HG03457 (cell line): ENCODE measurements around the gene CTSC.
A peak's percentile ranks its signal among the peaks of the same experiment; 100 is the strongest.

Experiments used
- ATAC-seq: cut with Tn5 transposase; IDR thresholded peaks from one replicate; pipeline ENCODE4 v1.9.1; 2021; ENCODE audit warnings: moderate number of reproducible peaks; ENCODE audit not compliant: unreplicated experiment

The CTSC gene

DNA sequence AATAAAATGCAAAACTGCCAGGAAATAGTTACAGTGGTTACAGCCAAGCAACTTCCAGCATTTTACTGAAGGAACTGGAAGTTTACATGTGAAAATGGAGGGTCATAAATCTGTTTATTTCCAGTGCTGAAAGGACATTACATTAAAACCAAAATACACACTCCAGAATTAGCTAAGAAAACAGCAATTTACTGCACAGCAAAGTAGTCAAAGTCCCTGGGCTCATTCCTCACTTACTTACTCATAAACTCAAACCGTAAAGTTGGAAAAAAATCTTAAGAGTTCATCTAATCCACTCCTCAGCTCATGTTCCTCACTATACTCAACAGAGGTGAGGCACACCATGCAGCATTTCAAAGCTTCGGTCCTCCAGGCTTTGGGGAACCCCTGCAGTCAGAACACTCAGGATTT, 17.4 kb downstream of the CTSC start:
- no peak for ATAC-seq

DNA sequence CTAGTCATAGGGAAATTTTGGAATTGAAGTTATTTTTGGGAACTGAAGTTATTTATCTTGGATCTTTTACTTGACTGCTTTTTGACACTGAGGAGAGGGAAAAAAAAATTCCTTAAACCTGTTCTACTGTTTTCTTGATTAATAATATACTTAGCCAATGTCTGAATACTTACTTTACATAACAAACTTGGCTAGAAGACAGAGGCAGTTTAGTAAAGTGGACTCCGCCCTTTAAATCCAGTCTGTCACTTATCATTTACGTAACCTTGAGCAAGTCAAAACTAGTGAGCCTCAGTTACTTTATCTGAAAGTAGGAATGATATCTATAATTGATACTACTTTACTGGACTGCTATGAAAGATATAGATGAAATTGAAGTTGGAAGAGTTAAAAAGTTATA, 19.5 kb downstream of the CTSC start:
- ATAC-seq, result no peak

DNA sequence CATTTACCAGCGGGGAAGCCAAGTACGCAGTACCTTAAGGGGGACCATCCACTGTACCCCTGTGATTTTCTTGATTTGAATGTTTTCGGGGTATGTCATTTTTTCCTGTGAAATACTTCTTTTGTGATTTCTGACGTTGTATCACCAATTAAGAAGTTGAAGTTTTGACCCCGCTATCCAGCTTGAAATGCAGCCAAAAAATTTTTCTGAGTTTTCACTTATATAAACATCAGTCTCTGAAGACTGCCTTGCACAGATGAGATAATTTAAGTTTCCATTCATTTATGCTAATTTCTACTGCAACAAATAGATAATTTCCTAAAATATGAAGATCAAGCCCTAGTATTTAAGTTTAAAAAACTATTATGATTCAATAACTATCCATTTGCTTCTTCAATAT, 20.0 kb downstream of the CTSC start:
- no peak for ATAC-seq

DNA sequence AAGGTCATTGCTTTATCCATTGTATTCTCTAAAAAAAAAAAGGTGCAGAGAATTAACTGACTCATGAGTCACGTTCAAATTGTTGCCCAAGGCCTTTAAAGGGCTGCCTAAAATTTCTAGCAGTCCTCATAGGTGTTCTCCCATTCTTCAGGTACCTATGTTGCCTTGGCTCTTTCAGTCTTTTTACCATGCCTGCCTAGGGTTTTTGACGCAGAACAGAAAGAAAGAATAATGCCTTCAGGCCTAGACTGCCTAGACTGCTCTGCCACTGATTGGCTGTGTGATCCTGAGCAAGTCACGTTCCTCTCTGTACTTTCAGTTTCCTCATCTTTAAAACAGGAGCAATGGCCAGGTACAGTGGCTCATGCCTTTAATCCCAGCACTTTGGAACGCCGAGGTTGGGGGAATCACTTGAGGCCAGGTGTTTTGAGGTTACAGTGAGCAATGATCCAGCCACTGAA, 21.5 kb downstream of the CTSC start:
- ATAC-seq, result no peak

DNA sequence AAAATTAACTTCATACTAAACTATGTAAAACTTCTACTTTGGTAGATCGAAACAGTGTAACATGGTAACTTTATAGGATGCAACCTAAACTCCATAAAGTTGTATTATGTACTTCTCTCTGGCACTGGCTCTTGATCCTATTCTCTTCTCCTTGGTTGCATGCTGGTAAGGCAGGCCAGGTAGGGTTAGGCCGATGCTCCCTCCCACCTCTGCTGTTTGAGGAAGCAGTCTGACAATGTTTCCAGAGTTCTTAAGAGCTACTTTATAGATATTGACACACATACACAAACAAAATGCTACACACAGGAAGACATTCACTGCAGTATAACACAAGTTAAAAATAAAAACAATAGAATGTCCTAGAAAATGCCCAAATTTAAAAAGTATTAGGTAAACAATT, 22.5 kb downstream of the CTSC start:
- ATAC-seq, result no peak

DNA sequence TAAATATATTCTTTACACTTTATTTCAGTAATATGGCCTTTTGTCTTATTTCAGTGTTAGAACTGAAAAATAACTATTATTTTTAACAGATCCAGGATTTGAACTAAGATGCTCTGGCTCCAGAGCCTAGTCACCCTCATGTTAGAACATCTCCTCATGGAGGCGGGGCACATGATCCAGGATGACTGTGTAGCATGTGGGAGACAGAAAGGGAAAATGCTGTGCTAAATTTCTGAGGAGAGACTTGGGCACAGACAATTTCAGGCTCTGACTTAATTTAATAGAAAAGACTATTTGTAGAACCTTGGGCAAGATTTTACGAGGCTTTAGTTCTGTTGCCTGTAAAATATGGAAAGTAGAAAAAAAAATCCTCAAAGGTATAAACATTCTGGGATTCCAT, 24.1 kb downstream of the CTSC start:
- no peak for ATAC-seq

DNA sequence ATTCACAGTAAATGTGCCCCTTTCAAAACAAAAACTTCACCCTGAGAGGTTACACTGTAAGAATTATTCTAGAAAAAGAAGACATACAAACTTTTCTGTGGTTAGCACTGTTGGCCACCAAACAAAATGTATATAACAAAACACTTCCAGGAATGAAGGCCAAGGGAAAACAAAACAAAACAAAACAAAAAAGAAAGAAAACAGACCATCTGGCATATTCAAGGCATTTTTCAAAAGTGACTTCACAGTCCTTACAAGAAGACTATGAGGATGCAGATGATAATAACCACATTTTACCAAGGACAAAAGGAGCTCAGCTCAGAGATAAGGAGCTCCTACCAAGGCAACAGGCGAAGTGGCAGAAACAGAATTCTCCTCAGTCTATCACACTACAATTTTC, 24.9 kb downstream of the CTSC start:
- no peak for ATAC-seq

DNA sequence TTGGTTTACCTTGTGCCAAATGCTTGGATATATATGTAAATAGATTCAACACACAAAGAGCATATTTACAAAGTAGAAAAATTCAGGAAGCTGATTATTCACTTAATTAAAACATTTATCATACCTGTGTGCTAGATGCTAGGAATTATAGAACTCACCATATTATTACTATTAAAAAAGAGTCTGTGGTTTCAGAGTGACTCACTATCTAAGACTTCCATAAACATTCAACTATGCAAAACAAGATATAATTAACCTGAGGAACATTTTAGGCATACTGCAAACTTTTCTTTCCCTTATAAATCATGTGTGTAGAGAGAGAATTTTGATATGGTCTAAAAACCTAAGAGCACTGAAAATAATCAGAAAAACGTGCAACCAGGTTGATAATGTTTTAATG, 27.3 kb downstream of the CTSC start:
- ATAC-seq, result no peak

DNA sequence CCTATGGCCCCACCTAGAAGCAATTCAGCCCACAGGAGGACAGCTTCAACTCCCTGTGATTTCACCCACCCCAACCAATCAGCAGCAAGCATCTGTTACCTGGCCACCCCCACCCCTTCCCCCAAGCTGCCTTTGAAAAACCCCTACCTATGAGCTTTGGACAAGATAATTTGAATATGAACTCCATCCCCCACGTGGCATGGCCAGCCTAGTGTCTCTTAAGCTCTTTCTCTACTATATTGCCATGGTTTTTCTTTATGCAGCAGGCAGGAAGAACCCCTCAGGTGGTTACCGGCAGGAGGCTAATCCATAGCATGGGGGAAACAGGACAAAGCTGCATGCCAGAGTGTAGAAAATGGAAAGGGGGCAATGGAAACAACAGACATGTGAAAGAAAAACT, 29.0 kb downstream of the CTSC start:
- no peak for ATAC-seq

DNA sequence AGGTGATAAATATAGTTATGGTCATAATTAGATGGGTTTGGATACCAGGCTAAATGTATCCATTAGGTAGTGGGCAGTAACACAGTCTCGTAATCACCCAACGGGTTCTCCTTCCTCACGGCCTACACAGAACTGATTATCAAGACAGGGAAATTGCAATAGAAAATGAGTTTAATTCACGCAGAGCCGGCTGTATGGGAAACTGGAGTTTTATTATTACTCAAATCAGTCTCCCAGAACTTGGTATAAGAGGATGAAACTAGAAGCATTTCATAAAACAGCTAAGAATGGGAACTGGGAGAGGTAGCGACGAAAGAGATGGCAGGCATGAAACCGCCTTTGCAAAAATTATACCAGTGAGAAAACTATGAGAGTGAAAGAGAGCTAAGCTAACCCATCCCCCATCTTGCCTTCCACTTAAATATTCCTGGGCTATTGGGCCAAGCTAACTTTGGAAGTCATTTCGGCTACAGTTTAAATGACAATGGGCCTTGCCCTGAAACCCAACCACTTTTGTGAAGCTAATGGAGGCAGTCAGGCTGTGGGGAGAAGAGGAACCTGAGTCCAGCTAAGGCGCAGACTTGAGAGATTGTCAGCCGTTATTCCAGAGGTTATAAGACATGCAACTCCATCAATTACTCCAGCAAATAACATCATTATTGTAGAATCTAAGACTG, 29.6 kb downstream of the CTSC start:
- peak; percentile 56 for ATAC-seq

DNA sequence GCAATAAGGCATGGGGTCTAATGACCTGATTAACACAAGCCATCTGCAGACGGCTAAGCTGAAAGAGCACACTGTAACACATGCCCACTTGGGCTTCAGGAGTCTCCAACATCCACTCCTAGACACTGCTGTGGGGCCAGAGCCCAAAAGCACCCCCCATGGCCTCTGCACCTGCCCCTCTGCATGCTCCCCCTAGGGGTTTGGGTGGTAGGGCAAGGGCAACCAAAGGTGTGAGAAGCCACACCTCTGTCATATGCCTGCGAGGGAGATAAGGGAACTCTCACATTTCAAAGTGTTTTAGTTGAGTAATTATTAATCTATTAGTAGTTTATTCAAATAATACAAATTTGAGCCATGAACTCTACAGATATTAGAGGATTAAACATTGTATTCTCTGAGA, 30.8 kb downstream of the CTSC start:
- no peak for ATAC-seq

DNA sequence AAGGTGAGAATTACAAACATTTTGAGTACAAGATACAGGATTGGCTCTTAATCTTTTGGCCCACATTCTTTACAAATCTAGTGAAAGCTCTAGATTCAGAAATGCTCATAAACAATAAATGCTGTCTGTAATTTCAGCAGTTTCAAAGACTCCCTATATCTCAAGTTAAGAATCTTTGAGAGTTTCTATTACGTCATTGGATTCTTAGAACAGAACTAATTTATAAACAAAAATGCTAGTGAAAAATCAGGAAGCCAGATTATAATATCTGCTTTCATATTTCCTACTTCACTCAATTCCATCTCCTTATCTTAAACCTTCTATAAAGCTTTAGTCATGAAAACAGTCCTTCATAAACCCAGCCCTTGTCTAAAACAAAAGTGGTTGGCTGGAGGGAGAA, 32.1 kb downstream of the CTSC start:
- ATAC-seq, result no peak

DNA sequence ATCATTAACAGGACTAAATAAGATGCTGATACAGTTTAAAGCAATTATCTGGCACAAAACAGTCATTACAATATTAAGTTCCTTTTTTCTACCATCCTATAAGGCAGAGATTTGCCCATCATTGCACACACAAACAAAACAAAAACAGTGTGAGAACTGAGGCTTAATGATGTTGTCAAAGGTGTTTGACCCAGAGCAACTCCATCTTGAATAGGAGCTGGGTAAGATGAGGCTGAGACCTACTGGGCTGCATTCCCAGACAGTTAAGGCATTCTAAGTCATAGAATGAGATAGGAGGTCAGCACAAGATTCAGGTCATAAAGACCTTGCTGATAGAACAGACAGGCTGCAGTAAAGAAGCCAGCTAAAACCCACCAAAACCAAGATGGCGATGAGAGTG, 33.2 kb downstream of the CTSC start:
- ATAC-seq, result no peak

DNA sequence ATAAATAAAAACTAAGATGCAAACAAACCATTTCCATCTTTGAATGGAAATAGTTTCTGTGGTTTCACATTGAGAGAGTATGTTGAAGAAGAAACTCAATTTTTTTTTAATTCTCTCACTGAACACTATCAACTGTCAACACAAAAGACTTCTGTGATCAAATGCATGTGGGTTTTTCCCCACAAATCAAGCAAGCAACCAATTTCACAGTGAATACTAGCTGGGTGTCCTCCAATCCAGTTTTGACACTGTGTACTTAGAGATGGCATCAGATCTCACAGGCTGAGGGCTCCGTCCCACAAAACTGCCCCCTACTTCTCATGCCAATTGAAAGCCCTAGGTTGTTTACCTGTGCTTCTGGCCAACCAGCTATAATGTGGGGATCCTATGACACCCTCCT, 34.5 kb downstream of the CTSC start:
- ATAC-seq, result no peak

DNA sequence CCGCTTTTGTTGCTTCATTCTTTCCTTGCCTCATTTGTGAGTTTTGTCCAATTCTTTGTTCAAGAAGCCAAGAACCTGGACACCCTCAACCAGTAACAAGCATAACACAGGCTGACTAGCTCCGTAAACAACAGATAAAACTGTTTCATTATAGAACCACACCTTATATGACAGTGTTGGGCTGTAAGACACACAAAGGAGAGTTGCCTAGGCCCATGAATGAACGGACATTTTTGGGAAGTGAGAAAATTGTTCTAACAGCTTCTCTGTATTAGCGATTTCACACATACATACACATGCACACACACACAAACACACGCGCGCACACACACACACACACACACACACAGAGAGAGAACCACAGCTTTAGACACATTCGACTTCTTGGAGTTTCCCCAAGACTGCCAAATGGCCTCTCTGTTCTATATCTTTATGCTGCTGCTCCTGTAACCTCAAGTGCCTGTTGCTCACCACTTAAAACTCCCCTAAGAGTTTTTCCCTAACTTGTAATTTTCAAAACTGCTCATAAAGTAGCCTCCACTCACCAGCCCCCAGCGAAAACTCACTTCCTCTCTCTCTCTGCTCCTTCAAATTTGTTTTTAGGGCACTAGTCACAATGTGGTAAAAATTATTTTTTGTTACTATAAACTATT, 35.9 kb downstream of the CTSC start:
- ATAC-seq, result peak; percentile 51

DNA sequence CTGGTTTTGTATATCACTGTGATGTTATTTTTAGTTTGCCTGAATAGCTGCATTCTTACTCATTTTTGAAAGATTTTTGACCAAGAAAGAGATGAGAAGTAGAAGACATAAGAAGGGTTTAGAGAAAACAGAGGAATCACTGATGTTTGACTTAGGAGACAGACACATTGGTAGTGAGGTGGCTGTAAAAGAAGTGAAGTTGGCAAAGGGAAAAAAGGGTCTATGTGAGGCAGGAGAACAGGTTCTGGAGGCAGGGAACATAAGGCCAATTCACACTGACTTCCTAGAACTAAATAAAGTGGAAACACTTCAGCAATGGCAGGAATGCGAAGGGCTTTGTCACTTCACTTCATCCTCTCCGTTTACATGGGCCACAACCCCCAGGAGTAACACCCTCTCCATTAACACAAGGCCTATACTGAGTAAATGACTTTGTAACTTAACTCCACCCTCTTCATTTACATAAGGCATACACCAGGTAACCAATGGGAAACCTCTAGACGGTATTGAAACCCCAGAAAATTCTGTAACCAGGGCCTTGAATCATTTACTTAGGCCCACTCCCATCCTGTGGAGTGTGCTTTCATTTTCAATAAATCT, 36.5 kb downstream of the CTSC start:
- peak; percentile 72 for ATAC-seq

DNA sequence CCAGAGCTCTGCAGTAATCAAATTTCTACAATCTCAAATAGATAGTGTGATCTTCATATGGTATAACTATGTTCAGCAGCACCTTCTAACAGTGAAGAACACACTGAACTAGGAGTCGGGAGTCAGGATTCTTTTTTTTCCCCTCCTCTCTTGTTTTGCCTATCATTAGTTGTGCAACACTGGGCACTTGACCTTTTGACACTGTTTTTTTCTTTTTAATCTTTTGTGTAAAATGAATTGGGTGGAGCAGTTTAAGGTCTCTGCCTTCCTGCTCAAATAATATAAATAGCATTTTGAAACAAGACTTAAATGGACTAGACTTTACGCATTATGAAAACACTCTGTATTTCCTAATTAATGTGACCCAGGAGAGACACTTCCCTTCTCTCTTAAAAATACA, 39.7 kb downstream of the CTSC start:
- no peak for ATAC-seq

DNA sequence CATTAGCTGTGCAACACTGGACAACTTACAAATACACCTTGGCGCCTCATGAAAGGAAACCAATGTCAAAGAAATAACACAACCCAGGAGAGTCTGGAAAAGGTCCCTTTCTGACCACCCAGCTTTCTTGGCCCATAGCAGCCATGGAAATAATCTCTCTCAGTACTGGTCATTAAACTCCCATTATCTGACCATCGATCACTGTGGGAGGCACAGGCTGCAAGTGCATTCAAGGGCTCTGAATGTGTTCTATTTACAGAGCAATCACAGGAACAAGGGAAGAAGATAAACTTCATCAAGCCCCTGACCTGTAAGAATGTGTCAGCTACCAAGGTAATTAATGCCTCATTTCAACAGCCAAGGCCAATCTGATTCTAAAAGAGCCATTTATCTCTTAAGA, 40.1 kb downstream of the CTSC start:
- no peak for ATAC-seq

DNA sequence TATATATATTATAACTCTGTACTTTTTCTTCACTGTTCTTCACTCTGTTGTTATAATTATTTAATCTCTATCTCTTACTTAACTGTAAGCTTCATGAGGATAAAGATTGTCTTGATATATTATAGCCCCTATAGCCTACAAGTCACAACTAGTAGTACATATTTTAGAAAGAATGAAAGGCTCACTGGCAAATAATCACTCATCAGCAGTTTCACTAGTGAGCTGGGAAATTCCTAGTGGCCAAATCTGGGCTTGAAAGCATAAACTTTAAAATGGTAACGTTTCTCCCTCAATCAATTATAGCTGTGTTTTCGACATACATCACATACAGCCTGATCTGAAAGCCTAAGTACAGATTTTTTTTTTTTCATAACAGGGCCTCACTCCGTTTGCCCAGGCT, 42.5 kb downstream of the CTSC start:
- ATAC-seq, result no peak

DNA sequence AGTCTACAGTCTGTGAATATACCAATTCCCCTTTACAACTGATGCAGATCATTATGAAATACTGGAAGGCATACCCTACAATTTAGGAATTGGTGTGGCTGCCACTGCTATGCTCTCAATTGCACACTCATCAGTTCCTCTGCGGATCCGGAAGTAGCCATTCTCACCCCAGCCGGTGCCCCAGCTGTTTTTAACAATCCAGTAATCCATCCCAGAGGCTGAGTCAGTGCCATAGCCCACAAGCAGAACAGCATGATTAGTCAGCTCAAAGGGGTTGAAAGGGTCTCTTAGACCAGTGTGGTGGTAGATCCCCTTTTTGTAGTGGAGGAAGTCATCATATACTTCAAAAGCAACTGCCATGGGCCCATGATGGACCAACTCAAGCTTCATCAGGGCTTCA, 43.6 kb downstream of the CTSC start:
- no peak for ATAC-seq

DNA sequence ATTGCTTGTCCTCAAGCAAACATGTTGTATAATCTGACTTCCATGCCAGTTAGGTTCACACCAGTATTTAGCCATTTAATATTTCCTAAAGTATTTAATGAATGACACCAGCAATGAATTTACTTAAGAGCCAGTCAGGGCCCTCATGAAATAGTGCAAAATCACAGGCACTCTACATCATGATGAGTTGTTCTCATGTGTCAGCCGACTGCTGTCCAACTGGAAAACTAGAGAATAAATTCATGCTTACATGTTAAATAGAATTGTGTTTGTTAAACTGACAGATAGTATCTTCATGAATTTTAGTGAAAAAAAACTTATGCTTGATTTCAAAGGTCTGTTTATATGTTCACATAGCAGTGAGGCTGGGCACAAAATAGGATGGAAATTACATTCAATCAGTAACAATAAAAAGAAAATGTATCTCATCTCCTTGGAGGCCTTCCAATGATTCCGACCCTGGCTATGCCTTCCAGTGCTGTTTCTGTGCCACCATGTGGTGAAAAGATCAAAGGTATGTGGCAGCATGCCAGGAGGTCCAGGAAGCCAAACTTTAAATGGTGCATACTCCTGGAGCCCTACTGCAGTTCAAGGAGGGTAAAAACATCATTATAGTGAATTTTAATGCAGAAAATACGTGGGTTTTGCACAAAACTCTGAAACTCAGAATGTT, 45.2 kb downstream of the CTSC start:
- ATAC-seq, result no peak

DNA sequence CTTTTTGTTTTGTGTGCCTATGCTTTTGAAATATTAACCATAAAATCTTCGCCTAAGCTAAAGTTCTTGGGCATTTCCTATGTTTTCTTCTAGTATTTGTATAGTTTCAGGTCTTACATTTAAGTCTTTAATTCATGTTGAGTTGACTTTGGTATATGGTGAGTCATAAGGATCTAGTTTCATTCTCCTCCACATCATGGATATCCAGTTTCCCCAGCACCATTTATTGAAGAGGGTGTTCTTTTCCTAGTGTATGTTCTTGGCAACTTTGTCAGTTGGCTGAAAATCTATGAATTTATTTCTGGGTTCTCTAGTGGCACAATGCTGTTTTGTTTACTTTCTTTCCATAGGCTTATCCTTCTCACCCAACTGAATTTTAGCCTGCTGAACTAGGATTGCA, 49.0 kb downstream of the CTSC start:
- no peak for ATAC-seq
